ENCODE data around the gene SLC18A3.

Gene SLC18A3

DNA sequence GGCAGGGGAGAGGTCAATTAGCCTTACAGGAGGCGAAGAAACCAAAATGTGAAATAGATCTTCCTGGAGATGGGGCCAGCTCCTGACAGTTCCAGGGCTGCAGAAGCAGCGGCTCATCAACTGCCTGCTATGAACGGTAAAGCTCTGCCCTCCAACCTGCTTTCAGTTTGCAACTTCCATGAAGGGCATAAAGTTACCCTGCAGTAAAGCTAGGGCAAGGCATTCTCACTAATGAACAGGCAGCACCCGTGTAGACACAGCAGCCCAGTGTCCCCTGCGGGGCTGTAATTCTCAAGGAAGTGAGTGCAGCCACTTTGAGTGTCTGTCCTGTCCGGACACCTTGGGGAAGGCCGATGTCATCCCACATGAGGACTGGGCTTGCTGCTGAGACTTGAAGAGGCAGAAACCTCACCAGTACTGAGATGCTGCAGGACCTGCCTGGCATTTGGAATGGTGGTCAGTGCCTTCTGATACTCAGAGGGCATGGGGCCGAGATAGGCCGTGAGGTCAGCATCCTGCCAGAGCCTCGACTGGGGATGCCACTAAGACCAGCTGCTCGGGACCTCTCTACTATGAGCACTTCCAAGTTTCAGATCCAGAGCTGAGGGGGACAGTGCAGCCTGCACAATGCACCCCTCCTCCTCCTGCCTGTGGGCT lies 43.3 kb downstream of the SLC18A3 start:
- no peak for DNase-seq

DNA sequence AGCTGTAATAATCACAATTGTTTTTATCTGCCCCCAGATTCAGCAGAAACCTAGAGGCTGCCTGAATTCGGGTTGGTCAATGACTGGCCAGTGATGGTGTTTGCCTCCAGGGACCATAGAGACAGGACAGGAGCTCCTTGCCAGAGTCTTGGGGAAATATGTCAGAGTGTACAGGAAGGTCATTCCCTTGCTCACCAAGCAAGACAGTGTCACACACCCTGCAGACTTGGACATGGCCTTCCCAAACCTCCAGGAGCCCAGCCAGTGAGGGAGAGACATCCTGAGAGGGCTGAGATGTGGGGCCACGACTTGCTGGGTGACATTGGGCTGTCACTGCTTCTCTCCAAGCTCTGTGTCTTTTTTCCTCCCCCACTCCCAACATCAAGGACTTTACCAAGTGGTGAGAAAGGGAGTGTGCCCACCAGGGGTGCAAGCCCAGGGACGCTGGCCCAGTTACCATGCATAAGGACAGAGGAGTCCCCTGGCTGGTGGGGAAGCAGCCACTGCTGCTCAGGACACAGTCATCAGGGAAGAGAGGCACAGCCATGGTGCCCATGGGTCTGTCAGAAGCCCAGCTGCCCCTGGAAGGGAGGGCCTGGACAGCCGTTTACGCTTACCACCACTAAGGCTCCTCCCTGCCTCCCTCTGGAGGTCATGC lies 44.1 kb downstream of the SLC18A3 start:
- DNase-seq: no peak

DNA sequence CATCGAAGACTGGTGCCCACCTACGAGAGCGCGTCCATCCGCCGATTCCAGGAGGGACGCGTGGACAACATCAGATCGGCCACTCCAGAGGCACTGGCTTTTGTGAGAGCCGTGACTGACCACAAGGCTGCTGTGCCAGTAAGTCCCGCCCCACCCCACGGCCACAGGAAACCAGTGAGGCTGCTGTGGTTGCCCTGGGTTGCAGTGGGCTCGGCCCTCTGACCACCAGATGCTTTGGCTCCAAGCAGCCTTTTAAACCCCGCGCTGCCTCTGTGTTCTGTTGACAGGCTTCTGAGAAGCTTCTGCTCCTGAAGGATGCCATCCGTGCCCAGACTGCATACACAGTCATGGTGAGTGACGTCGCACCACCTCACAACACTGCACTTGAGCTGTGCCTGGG lies 45.0 kb downstream of the SLC18A3 start:
- no peak for DNase-seq

DNA sequence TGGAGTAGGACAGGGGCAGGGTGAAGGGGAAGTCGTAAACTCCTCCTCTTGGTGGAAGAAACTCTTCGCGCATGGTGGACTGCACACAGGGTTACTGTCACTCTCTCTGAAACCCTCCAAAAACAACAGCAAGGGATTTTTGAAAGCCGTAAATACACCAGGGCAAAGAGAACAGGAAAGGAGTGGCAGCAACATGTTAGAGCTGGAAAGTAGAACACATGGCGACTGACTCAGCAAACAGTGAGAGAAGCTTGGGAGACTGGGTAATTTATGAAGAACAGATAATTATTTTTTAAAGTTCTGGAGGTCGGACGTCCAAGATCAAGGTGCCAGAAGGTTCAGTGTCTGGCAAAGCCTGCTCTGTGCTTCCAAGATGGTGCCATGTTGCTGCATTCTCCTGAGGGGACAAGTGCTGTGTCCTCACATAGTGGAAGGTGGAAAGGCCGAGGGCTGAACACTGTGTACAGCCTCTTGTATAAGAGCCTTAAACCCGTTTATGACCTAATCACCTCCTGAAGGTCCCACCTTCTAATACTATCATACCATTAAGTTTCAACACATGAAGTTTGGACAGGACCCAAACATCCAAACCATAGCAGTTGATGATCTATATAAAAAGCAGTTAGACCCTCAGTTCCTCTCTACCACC lies 46.9 kb downstream of the SLC18A3 start:
- no peak for DNase-seq

DNA sequence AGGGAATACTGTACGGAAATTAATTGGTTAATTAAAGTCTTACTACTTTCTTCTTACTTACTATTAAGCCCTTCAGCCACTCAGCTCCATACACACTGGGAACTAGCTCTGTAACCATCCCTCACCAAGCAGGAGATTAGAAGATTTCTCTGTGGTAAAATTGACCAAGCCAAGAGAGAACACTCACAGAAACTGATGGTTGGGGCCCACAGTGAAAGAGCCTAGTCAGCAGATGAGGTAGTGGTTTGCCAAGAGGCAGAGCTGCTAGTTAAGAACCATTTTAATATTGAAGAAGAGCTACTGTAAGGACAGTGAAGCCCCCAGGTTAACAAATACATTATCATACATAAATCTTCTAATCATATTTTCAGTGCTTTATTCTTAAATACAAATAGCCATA lies 47.5 kb downstream of the SLC18A3 start:
- DNase-seq: no peak

DNA sequence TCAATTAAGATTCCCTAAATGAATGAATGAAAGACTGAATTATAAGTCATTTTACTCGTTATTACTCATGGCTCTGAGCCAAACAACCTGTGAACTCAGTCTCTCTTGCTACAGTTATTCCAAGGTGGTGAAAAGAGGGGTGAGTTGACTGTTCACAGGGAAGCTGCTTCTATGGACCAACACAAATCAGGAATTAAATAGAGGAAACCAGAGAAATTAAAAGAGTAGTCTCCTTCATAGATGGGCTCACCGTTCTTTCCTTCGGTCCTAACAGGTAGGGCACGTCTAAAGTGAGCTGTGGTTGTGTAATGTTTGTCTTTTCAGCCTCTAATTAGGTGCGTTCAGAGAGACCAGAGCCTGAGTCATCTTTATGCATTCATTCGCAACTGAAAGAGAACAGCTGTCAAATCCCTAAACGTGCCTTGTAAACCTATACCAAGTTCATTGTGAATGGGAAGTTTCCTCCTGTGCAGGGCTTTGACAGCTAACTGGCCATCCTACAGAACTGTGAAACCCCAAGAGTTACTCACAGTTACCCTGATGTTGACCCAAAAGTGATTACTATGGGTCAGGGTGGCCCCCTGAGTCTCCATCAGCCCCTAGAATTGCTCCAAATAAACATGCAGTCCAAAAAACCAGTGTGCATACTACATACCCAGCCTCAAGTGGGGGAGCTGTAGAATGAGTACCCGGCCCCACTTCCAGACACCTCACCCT lies 51.2 kb downstream of the SLC18A3 start:
- no peak for DNase-seq
